Fibroblast of villous mesenchyme (primary cell): ENCODE results near the gene TBL1Y. TPM values are rescaled to one million over a fixed set of nuclear protein-coding genes. Genes with fewer than 3 reads are reported as not detected.
"Not testable (repeated sequence)": the region's sequence is repeated elsewhere in the genome, so short reads cannot be mapped to it uniquely, and the experiment has no call there.

ENCODE experiments used
- DNase-seq: peaks from one replicate; pipeline ENCODE4 v3.0.0-alpha.2; 2010; ENCODE audit warnings: low read depth
- H3K4me3 ChIP-seq: 2 replicates; pipeline ENCODE4 v1.5.1; 2011; ENCODE audit warnings: low read depth, mild to moderate bottlenecking, low read length
- CTCF ChIP-seq: IDR thresholded peaks from 2 replicates; pipeline ENCODE4 v1.5.1; 2012; ENCODE audit warnings: low read depth, mild to moderate bottlenecking, low read length; ENCODE audit not compliant: insufficient read depth
- total RNA-seq: library from RNA; depleted of rRNA; stranded (reverse); fragments of >200 nt; gene quantifications from 2 replicates; pipeline ENCODE4 v1.2.3, GENCODE V29; 2012

The TBL1Y gene
- total RNA-seq, result not detected in 2 replicates

DNA sequence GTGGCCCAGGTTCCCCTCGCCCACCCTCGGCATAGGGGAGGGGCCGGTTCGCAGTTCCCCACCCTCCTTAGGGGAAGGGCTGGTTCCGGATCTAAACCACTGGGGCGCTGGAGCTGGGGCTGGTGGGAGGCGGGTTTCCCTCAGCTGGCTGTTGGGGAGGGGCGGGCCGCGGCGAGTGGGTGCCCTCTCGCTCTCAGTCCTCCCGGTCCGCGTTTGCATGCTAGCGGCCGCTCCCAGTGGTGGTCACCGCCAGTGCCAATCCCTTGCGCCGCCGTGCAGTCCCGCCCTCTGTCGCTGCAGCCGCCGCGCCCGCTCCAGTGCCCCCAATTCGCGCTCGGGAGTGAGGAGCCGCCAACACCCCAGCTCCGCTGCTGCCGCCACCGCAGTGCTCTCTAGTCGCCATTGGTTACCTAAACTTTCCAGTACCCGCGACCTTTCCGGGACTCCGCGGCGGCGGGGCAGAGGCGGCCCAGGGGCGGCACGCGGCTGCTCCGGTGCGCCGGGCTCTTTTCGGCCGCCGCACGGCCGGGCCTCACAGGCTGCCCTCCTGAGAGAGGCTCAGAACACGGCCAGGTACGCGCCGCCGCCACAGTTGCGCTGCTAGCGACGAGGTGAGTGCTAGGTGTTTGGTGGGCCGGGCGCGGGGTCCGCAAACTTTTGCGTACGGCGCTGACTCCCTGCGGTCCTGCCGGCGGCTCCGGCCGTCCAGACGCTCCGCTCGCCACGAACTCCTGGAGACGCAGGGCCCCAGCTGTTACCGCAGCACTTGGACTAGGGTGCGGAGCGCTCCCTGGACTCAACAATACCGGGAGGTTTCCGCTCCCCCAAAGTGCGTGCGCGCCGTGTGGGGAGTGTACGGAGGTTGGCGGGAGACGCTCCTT is at the start of gene TBL1Y:
Gene TBL1Y (plus strand): TSS at position 326 of the 881 bp plus-strand sequence. CDS start 114,388 bp downstream, outside the sequence.
- no peak for DNase-seq
- no peak for TF ChIP-seq CTCF
- H3K4me3 ChIP-seq, result no peak within 1 kb of the TSS

DNA sequence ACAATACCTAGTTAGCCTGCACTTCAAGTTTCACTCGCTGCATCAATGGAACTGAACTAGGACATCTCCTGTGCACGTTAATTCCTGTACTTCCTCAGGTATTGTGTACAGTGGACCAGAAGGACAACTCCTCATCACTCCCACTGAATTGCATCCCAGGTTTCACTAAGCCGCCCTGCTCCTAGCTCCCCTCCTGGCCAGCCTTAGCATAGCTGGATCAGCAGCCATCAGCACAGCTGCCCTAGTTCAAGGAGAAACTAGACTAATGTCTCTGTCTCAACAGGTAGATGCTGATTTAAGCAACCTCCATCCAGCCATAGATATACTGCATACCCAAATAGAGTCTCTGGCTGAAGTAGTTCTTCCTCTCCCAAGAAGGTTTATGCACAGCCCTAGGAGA is 16.0 kb upstream of the TBL1Y start:
- no peak for DNase-seq
- TF ChIP-seq CTCF, result no peak
- H3K4me3 ChIP-seq, result no peak overlapping the region

DNA sequence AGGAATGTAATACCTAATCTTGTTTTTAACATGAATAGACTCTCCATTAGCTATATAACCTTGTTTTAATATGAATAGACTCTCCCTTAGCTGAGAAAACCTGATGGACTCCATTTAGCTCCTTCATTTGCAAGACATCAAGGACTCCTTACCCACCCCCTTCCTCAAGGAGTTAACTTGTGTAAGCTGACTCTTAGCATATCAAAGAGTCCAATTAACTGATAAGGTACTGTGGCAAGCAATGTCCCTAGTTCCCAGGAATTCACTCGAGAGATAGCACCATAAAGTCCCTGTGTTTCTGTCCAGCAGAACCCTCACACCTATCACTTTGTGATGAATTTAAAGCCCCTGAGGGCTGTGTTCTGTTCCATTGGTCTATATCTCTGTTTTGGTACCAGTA is 15.3 kb upstream of the TBL1Y start:
- no peak overlapping the region for H3K4me3 ChIP-seq
- no peak for TF ChIP-seq CTCF
- DNase-seq, result no peak

- DNase-seq, result not testable (repeated sequence)
These were observed 8.4 kb upstream of the TBL1Y start for GRCh38 chrY:6902116-6902515.

GRCh38 chrY:6907591-6907990 is 2.9 kb upstream of the TBL1Y start:
- no peak overlapping the region for H3K4me3 ChIP-seq
- no peak for TF ChIP-seq CTCF
- DNase-seq, result no peak

More at GRCh38 chrY:6902116-6902515, 8.4 kb upstream of the TBL1Y start:
- not testable (repeated sequence) for H3K4me3 ChIP-seq

- H3K4me3 ChIP-seq, DNase-seq: not testable (repeated sequence)
These were observed 2.5 kb upstream of the TBL1Y start for GRCh38 chrY:6908021-6908420.

DNA sequence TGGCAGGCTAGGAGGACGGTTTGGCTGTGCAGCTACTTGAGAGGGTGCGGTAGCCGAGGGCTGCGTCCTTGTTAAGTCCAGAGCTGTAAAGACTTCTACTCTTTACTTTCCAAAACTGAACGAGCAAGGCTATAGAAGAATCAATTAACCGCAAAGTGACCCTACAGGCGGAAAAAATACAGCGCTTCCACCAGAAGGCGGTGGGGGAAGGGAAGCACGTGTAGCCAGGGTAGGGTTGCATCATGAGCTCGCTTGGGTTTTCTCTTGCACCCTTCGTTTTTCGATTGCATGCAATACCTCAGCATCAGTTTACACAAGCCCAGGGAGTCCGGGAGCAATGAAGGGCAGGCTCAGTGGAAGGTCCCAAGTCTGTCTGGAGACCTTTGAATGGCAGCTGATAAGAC is 1.4 kb upstream of the TBL1Y start:
- no peak overlapping the region for H3K4me3 ChIP-seq
- no peak for TF ChIP-seq CTCF
- no peak for DNase-seq

DNA sequence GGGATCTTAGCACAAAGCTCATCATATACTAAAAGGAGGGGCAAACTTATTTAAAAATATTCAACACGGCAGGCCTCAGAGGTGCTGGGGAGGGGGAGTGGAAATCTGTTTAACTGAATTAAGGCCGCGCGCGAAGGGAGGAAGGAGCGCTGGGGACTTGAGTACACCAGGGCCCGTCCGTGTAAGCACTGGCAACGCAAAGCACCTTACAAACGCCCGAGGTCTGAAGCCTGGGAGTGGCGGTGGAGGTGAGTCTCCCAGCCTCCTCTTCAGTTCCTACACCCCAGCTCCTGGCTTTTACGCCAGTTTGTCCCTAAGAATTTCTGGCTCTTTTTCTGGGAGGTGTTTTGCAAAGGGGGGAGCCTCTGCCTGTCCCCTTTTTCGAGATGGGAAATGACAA is 641 bp upstream of the TBL1Y start:
- TF ChIP-seq CTCF, result no peak

More for the DNA sequence above, 641 bp upstream of the TBL1Y start:
- no peak for DNase-seq
- no peak overlapping the region for H3K4me3 ChIP-seq
